GM12892 (cell line): Measurements from ENCODE around the gene PP2D1.

ENCODE experiments used
- POLR2A ChIP-seq: IDR thresholded peaks from 2 replicates; pipeline ENCODE4 v1.6.1; 2011; ENCODE audit warnings: low read depth, low read length, control low read depth
- POLR2AphosphoS5 ChIP-seq: IDR thresholded peaks from 2 replicates; pipeline ENCODE4 v1.6.1; 2011; ENCODE audit warnings: low read depth, low read length, control low read depth
- TAF1 ChIP-seq: IDR thresholded peaks from 2 replicates; pipeline ENCODE4 v1.6.1; 2011; ENCODE audit warnings: low read depth, mild to moderate bottlenecking, control low read depth, low read length, borderline replicate concordance

DNA sequence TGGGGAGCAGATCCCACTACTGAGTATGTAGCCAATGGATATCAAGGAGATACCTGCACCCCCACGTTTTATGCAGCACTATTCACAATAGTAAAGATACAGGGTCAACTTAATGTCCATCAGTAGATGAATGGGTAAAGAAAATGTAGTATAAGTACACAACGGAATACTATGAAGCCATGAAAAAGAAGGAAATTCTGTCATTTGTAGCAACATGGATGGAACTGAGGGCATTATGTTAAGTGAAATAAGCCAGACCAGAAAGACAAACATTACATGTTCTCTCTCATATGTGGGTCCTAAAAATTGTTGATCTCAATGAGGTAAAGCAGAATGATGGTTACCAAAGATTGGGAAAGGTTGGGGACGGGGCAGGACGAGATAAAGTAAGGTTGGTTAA lies 14.6 kb downstream of the PP2D1 start:
- TF ChIP-seq POLR2AphosphoS5 (no peak), POLR2A (no peak), TAF1 (no peak)
